Measurements from ENCODE around the gene TTC34. TPM values are rescaled to one million over a fixed set of nuclear protein-coding genes. Genes with fewer than 3 reads are reported as not detected.

The TTC34 gene
- total RNA-seq, 6 experiments from 2014 or later = 0.11 to 0.19 (median 0.16) TPM

DNA sequence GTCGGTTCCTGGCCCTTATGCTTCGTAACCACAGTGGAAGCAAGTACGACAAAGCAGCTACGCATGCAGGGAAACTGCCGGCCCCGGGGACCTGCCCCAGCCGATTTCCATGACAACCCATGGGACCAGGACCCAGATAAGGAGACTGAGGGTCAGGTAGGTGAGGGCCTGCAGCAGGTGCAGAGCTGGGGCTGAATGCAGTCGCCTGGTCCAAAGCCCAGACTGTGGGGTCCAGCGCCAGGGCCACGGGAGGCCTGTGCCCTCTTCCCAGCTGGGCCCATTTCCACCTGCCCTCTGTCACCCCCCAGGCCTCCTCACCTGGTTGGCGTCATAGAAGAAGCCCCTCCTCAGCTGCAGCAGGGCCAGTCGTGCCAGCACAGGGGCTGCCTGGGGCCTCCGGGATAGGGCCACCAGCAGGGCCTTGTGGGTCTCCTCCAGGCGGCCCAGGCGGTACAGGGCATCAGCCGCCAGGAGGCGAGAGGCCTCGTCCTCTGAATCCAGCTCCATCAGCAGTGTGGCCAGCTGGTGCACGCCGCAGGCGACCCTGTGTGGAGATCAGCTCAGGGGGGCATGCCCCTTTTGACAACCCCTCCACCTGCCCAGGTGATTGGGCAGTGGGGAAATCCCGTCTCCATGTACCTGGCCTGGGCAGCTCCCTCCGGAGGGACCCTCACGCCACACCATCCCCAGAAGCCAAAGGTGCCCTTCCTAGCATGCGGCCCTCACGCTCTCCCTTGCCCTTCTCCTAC is 14.2 kb downstream of the TTC34 start:
- TF ChIP-seq, protein P1, sequence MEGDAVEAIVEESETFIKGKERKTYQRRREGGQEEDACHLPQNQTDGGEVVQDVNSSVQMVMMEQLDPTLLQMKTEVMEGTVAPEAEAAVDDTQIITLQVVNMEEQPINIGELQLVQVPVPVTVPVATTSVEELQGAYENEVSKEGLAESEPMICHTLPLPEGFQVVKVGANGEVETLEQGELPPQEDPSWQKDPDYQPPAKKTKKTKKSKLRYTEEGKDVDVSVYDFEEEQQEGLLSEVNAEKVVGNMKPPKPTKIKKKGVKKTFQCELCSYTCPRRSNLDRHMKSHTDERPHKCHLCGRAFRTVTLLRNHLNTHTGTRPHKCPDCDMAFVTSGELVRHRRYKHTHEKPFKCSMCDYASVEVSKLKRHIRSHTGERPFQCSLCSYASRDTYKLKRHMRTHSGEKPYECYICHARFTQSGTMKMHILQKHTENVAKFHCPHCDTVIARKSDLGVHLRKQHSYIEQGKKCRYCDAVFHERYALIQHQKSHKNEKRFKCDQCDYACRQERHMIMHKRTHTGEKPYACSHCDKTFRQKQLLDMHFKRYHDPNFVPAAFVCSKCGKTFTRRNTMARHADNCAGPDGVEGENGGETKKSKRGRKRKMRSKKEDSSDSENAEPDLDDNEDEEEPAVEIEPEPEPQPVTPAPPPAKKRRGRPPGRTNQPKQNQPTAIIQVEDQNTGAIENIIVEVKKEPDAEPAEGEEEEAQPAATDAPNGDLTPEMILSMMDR (IDR thresholded peaks at IDR 0.05) = no peak
- Mint-ChIP-seq H3K27me3 (ENCODE audit: insufficient read depth) (peaks cover 2% of the 10 kb centered on the region), H3K36me3 (ENCODE audit: low read depth) (peaks cover 13% of the 10 kb centered on the region; the same call in 1 of the 2 replicates), H3K27ac (no peak overlapping the region), H3K9me3 (peaks cover 52% of the 10 kb centered on the region), H3K4me3 (no peak overlapping the region), H3K4me1 (ENCODE audit: low read depth) (no peaks in the 10 kb centered on the region)
- DNase-seq = no peak

DNA sequence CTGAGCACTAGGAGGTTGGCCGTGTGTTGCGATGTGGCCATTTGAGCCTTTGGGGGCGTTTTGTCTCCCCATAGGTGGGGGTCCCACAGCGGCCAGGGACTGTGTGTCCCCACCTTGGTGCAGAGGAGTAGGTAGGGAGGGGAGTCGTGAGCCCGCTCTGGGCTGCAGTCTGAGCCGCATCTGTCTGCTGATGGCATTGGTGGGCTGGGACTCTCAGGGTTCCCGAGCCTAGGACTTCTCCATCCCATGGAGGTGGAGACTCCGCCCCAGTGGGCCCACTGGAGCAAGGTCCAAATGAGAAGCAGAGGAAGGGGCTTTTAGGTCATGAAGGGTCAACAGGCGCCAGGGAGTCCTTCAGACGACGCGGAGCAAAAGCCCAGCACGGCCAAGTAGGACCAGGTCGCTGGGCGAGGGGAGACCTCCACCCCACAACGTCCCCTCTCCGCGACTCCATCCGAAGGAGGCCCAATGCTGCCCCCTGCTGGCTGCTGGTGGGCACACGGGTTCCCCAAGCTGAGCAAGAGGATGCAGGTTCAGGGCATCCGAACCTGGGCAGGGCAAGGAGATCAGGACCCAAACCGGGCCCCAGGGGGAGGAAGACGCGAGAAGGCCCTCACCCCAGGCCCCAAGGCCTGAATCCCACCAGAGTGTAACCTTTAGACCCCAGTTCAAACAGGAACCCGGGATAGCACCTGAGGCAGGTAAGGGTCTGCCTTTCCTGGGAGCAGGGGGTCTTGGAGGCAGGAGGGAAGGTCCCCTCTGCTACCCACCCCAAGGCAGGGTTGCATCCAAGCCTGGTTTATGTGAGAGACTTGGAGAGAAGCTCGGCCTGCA is 14.9 kb downstream of the TTC34 start:
- H3K9me3 Mint-ChIP-seq = peaks cover 52% of the 10 kb centered on the region
- H3K27me3 Mint-ChIP-seq (ENCODE audit: insufficient read depth) = peaks cover 2% of the 10 kb centered on the region
- H3K27ac Mint-ChIP-seq = no peak overlapping the region
- DNase-seq = no peak
- TF ChIP-seq, protein P1 (IDR thresholded peaks at IDR 0.05) = peak; percentile 52; the same call in 1 of the 2 replicates
- no peaks in the 10 kb centered on the region for H3K4me1 Mint-ChIP-seq (ENCODE audit: low read depth)
- no peak overlapping the region for H3K4me3 Mint-ChIP-seq
- peaks cover 13% of the 10 kb centered on the region; the same call in 1 of the 2 replicates for H3K36me3 Mint-ChIP-seq (ENCODE audit: low read depth)

DNA sequence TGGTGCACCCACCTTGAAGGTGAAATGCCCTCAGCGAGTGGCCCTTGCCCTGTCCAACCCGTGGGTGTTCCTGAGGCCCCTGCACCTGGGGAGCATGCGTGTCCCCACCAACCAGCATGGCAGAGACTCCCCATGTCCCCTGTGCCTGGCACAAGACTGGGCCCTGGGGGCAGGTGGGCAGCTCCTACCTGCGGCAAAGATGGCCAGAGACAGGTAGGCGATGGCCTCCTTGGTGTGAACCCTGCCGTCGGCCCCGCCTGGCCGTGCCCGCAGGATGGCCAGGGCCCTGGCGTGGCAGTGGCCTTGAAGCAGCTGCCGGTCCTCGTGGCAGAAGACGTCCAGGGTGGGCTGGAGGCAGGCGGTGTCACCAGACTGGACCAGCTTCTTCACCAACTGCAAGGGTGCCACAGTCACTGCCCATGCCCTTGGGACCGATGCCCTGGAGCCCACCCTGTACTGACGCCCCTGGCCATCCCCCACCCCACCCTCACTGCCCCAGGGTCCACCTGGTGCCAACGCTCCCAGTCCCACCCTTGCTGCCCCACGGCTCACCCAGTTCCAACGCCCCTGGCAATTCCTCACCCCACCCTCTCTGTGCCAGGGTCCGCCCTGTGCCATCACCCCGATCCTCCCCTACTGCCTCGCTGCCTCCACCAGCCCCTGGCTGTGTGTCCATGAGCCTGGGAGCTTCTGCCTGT is 15.7 kb downstream of the TTC34 start:
- Mint-ChIP-seq H3K4me3 (no peak overlapping the region), H3K9me3 (peaks cover 52% of the 10 kb centered on the region), H3K27ac (no peak overlapping the region), H3K36me3 (ENCODE audit: low read depth) (peaks cover 15% of the 10 kb centered on the region; the same call in 1 of the 2 replicates), H3K4me1 (ENCODE audit: low read depth) (no peaks in the 10 kb centered on the region), H3K27me3 (ENCODE audit: insufficient read depth) (peaks cover 2% of the 10 kb centered on the region)
- no peak for DNase-seq
- TF ChIP-seq, protein P1 (IDR thresholded peaks at IDR 0.05) = no peak

DNA sequence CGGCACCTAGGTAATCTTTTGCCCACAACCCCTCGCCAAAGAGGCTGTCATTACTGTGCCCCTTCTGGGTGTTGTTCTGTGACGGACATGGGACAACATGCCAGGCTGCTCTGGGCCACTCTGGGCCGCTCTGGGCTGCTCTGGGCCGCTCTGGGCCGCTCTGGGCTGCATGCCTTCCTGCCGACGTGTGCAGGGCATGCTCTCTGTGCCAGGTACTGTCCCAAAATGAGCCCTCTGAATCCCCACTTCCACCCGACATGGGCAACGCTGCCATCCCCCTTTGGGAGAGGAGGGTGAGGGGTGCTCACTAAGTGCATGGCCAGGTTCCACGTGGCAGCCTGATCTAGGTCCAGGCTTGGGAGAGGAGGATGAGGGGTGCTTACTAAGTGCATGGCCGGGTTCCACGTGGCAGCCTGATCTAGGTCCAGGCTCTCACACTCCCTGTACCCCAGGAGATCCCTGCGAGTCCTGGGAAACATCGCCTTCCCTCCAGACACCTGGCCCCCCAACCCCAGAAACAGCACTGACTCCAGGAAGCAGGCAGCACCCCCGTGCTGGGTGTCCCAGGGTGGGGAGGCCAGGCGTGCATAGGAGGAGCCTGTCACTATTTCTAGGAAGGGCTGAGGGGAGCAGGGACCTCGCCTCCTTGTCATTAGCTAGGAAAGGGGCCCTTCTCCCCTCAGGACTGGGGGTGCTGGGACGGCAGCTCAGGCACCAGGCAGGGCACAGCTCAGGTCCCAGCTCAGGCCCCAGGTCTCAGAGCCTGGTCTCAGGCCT is 16.5 kb downstream of the TTC34 start:
- no peaks in the 10 kb centered on the region for H3K27me3 Mint-ChIP-seq (ENCODE audit: insufficient read depth)
- no peak for DNase-seq
- H3K4me1 Mint-ChIP-seq (ENCODE audit: low read depth) = no peaks in the 10 kb centered on the region

More for the DNA sequence above, 16.5 kb downstream of the TTC34 start:
- Mint-ChIP-seq H3K36me3 (ENCODE audit: low read depth) (peaks cover 15% of the 10 kb centered on the region; the same call in 1 of the 2 replicates), H3K4me3 (no peak overlapping the region), H3K27ac (no peak overlapping the region), H3K9me3 (peaks cover 54% of the 10 kb centered on the region)
- TF ChIP-seq, protein P1 (IDR thresholded peaks at IDR 0.05) = no peak
